Sigmoid colon (tissue), 7 donors: ENCODE measurements around the gene ELFN1. TPM values are rescaled to one million over a fixed set of nuclear protein-coding genes. Genes with fewer than 3 reads are reported as not detected.

Experiments
- DNase-seq: peaks from one replicate; pipeline ENCODE4 v3.0.0-alpha.2; 2019
- H3K27ac ChIP-seq, 4 donors: fragments of 200-600 bp; sonication (generic); one replicate each; pipeline ENCODE4 v1.5.1; 2016 to 2019; ENCODE audit warnings: mild to moderate bottlenecking in 1 of 4
- H3K27me3 ChIP-seq, 3 donors: fragments of 200-600 bp; sonication (generic); one replicate each; pipeline ENCODE4 v1.5.1; 2019; ENCODE audit warnings: mild to moderate bottlenecking in 1 of 3
- H3K36me3 ChIP-seq, 4 donors: fragments of 200-600 bp; sonication (generic); one replicate each; pipeline ENCODE4 v1.5.1; 2016 to 2019
- H3K4me1 ChIP-seq, 4 donors: fragments of 200-600 bp; sonication (generic); one replicate each; pipeline ENCODE4 v1.5.1; 2017 to 2019
- H3K4me3 ChIP-seq, 4 donors: fragments of 200-600 bp; sonication (generic); one replicate each; pipeline ENCODE4 v1.5.1; 2017 to 2019; ENCODE audit warnings: mild to moderate bottlenecking in 2 of 4, moderate library complexity in 1 of 4
- H3K9me3 ChIP-seq, 4 donors: fragments of 200-600 bp in 3 of 4; sonication (generic) in 3 of 4; one replicate each; pipeline versions ENCODE4 v1.5.1 to v1.6.1; 2013 to 2019
- EP300 ChIP-seq, 4 donors: sonication (generic); formaldehyde crosslinking; IDR thresholded peaks; one replicate each; pipeline ENCODE4 v1.6.1; 2017; ENCODE audit warnings: antibody characterized with exemption in 4 of 4
- POLR2A ChIP-seq, 2 donors: fragments of 450-650 bp; IDR thresholded peaks; one replicate each; pipeline ENCODE4 v1.6.1; 2016; ENCODE audit warnings: antibody characterized with exemption in 2 of 2, mild to moderate bottlenecking in 2 of 2, moderate library complexity in 2 of 2
- POLR2AphosphoS5 ChIP-seq, 4 donors: sonication (generic); formaldehyde crosslinking; IDR thresholded peaks; one replicate each; pipeline ENCODE4 v1.6.1; 2017; ENCODE audit warnings: antibody characterized with exemption in 4 of 4
- WGBS, 2 donors: extraction: QIAGEN DNeasy Blood & Tissue Kit; methylation state at CpG; one replicate each; pipeline ENCODE4 v1.1.7; 2013; 5-methylcytosine and 5-hydroxymethylcytosine counted together
- intact Hi-C: fragments of 100-400 bp; cut with DNase I; formaldehyde crosslinking; loops from one replicate; pipeline ENCODE4 v1.15.1; 2023
- polyA plus RNA-seq, 3 donors: library from polyadenylated mRNA; stranded (reverse); fragments of 200-250 nt; gene quantifications; one replicate each; pipeline ENCODE4 v1.2.3, GENCODE V29; 2013
- total RNA-seq, 4 donors: library from RNA; depleted of rRNA; stranded (reverse); fragments of >200 nt; gene quantifications; one replicate each; pipeline ENCODE4 v1.1.0, GENCODE V29; 2016
- TF ChIP-seq, protein P1 (sequence below), 4 experiments: fragments of 450-650 bp in 3 of 4; fragments of 200-600 bp in 1 of 4; IDR thresholded peaks; one replicate each; pipeline ENCODE4 v1.5.1; 2016 to 2019; ENCODE audit warnings: antibody characterized with exemption in 4 of 4, mild to moderate bottlenecking in 3 of 4, moderate library complexity in 2 of 4
- donor health status: healthy with polysubstance abuse.
- donor health status: Bipolar disorder and iron deficiency.
- donor health status: healthy.

ELFN1 gene
- total and polyA plus RNA-seq, 7 donors = 0.33 to 0.83 (median 0.54) TPM; not detected in 2

- H3K4me1 ChIP-seq = no peaks in the 10 kb centered on the region
- peaks cover 5 to 16% (median 11%) of the 10 kb centered on the region in 4 donors for H3K9me3 ChIP-seq
- H3K36me3 ChIP-seq = no peaks in the 10 kb centered on the region
- intact Hi-C loops = no loop called here
- no peak overlapping the region for H3K27ac ChIP-seq
- no peak for DNase-seq
- H3K27me3 ChIP-seq = peaks cover 0 to 24% (median 10%) of the 10 kb centered on the region in 3 donors
- WGBS, 2 donors = 33 to 45% methylated on average over 11 of the region's 11 CpGs
- TF ChIP-seq POLR2AphosphoS5 (IDR thresholded peaks at IDR 0.05) (no peak), EP300 (IDR thresholded peaks at IDR 0.05) (no peak), POLR2A (IDR thresholded peaks at IDR 0.05) (no peak)
- TF ChIP-seq, protein P1, sequence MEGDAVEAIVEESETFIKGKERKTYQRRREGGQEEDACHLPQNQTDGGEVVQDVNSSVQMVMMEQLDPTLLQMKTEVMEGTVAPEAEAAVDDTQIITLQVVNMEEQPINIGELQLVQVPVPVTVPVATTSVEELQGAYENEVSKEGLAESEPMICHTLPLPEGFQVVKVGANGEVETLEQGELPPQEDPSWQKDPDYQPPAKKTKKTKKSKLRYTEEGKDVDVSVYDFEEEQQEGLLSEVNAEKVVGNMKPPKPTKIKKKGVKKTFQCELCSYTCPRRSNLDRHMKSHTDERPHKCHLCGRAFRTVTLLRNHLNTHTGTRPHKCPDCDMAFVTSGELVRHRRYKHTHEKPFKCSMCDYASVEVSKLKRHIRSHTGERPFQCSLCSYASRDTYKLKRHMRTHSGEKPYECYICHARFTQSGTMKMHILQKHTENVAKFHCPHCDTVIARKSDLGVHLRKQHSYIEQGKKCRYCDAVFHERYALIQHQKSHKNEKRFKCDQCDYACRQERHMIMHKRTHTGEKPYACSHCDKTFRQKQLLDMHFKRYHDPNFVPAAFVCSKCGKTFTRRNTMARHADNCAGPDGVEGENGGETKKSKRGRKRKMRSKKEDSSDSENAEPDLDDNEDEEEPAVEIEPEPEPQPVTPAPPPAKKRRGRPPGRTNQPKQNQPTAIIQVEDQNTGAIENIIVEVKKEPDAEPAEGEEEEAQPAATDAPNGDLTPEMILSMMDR (IDR thresholded peaks at IDR 0.05) = no peak
- no peak overlapping the region for H3K4me3 ChIP-seq
These were observed 31.8 kb upstream of the ELFN1 start for GRCh38 chr7:1638215-1638661.

DNA sequence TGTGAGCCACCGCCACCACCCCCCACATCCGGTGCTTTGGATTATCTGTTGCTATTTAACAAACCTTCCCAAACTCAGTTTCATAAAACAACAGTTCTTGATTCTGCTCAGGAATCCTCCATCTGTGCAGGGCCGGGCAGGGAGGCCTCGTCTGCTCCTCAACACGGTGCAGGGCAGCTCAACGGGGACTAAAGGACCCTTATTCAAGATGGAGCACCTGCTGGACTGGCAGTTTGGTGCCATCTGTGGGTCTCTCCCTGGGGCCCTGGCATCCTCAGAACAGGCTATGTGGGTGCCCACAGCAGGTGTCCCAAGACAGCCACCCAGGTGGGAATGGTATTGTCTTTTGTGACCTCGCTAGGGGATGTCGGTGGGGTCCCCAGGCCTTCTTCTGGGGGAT, 31.0 kb upstream of the ELFN1 start:
- Histone ChIP-seq H3K4me1 (no peaks in the 10 kb centered on the region), H3K9me3 (peaks cover 5 to 16% (median 11%) of the 10 kb centered on the region in 4 donors), H3K36me3 (no peaks in the 10 kb centered on the region), H3K27me3 (peaks cover 0 to 28% (median 19%) of the 10 kb centered on the region in 3 donors), H3K4me3 (no peak overlapping the region), H3K27ac (no peak overlapping the region)
- TF ChIP-seq EP300 (IDR thresholded peaks at IDR 0.05) (no peak), POLR2A (IDR thresholded peaks at IDR 0.05) (no peak), POLR2AphosphoS5 (IDR thresholded peaks at IDR 0.05) (no peak)
- TF ChIP-seq, protein P1 (IDR thresholded peaks at IDR 0.05) = no peak
- 88% methylated on average over 8 of the region's 8 CpGs for WGBS, 2 donors
- intact Hi-C loops = no loop called here
- DNase-seq = no peak

- intact Hi-C loops = no loop called here
- no peak for DNase-seq
- Histone ChIP-seq H3K27me3 (peaks cover 0 to 34% (median 20%) of the 10 kb centered on the region in 3 donors), H3K36me3 (no peaks in the 10 kb centered on the region), H3K9me3 (peaks cover 5 to 15% (median 8%) of the 10 kb centered on the region in 4 donors), H3K4me1 (no peaks in the 10 kb centered on the region), H3K4me3 (no peak overlapping the region), H3K27ac (no peak overlapping the region)
- 69 to 71% methylated on average over 15 of the region's 15 CpGs for WGBS, 2 donors
- TF ChIP-seq POLR2AphosphoS5 (IDR thresholded peaks at IDR 0.05) (no peak), POLR2A (IDR thresholded peaks at IDR 0.05) (no peak)
These were observed 30.4 kb upstream of the ELFN1 start for GRCh38 chr7:1639532-1640175.

DNA sequence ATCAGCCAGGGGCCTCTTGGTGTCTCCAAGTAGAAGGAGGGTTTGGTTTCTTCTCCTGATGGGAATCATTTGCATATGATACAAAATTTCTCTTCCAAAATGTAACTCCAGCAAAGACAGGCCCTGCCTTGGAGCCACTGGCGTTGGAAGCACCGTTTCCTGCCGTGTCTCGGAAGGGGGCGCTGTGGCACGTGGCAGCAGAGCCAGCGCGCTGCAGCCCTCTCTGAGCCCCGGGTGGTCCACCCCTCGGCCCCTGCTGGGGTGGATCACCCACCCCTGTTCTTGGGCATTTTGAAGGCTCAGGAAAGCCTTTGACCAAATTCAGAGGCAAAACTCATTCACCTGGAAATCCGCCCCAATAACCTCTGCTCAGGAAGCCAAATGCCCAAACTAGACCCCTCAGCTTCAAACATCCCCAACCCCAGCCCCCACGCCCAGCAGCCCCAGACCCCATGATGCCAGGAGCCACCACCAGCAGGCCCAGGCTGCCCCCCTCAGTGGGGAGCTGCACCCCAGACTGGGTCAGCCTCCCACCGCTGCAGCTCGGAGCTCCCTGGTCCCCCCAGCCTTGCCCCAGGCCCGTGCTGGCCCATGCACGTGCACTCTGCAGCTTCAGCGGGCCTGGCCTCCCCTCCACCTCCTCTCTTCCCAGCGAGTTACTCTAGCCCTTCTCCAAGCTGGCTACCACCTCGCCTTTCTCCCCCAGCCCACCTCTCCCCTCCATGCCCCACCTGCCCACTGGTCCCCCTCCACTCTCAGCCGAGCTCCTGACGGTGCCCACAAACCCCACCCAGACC, 29.5 kb upstream of the ELFN1 start:
- DNase-seq = no peak
- H3K27me3 ChIP-seq = peaks cover 0 to 41% (median 20%) of the 10 kb centered on the region in 3 donors
- WGBS, 2 donors = 74 to 75% methylated on average over 21 of the region's 21 CpGs
- no peak overlapping the region for H3K4me3 ChIP-seq
- no peak overlapping the region for H3K27ac ChIP-seq
- no peaks in the 10 kb centered on the region for H3K36me3 ChIP-seq
- intact Hi-C loops = no loop called here
- H3K4me1 ChIP-seq = no peaks in the 10 kb centered on the region
- TF ChIP-seq, protein P1 (IDR thresholded peaks at IDR 0.05) = no peak
- TF ChIP-seq POLR2AphosphoS5 (IDR thresholded peaks at IDR 0.05) (no peak), POLR2A (IDR thresholded peaks at IDR 0.05) (no peak), EP300 (IDR thresholded peaks at IDR 0.05) (no peak)
- H3K9me3 ChIP-seq = peaks cover 5 to 12% (median 6%) of the 10 kb centered on the region in 4 donors

GRCh38 chr7:1641173-1641572, 28.9 kb upstream of the ELFN1 start:
- H3K4me3 ChIP-seq = no peak overlapping the region
- H3K27me3 ChIP-seq = peaks cover 0 to 45% (median 20%) of the 10 kb centered on the region in 3 donors
- no peaks in the 10 kb centered on the region for H3K4me1 ChIP-seq
- intact Hi-C loops = no loop called here
- H3K36me3 ChIP-seq = no peaks in the 10 kb centered on the region
- no peak overlapping the region for H3K27ac ChIP-seq
- peaks cover 5 to 9% (median 6%) of the 10 kb centered on the region in 4 donors for H3K9me3 ChIP-seq
- DNase-seq = no peak
- WGBS, 2 donors = 67 to 83% methylated on average over 11 of the region's 11 CpGs
- TF ChIP-seq EP300 (IDR thresholded peaks at IDR 0.05) (no peak), POLR2A (IDR thresholded peaks at IDR 0.05) (no peak), POLR2AphosphoS5 (IDR thresholded peaks at IDR 0.05) (no peak)
- TF ChIP-seq, protein P1 (IDR thresholded peaks at IDR 0.05) = no peak
